Brain microvascular endothelial cell (primary cell): Measurements from ENCODE around the gene GLS.

Experiments
- DNase-seq: peaks from one replicate; pipeline ENCODE4 v3.0.0-alpha.2; 2020
- H3K27ac ChIP-seq: fragments of 250-450 bp; sonication (Bioruptor Pico); 2 replicates; pipeline ENCODE4 v1.5.1; 2020; ENCODE audit warnings: mild to moderate bottlenecking, moderate library complexity
- H3K27me3 ChIP-seq: fragments of 250-450 bp; sonication (Bioruptor Pico); replicated peaks from 2 replicates; pipeline ENCODE4 v1.5.1; 2020; ENCODE audit warnings: mild to moderate bottlenecking
- H3K36me3 ChIP-seq: fragments of 250-450 bp; sonication (Bioruptor Pico); replicated peaks from 2 replicates; pipeline ENCODE4 v1.5.1; 2020; ENCODE audit warnings: mild to moderate bottlenecking
- H3K4me3 ChIP-seq: 2 replicates; pipeline ENCODE4 v1.5.1; 2011; ENCODE audit warnings: low read depth, mild to moderate bottlenecking, control low read depth, low read length, moderate library complexity
- in situ Hi-C: cut with HindIII; loops from 2 replicates; pipeline ENCODE4 v1.10.0; 2017; ENCODE audit warnings: low sequenced_read_pairs, low pct_ligation_motif_present
- TF ChIP-seq, protein P1 (sequence below): IDR thresholded peaks from 2 replicates; pipeline ENCODE4 v1.5.1; 2011; ENCODE audit warnings: low read depth, mild to moderate bottlenecking, moderate library complexity, low read length, control low read depth, inconsistent platforms; ENCODE audit errors: missing control alignments

The GLS gene

DNA sequence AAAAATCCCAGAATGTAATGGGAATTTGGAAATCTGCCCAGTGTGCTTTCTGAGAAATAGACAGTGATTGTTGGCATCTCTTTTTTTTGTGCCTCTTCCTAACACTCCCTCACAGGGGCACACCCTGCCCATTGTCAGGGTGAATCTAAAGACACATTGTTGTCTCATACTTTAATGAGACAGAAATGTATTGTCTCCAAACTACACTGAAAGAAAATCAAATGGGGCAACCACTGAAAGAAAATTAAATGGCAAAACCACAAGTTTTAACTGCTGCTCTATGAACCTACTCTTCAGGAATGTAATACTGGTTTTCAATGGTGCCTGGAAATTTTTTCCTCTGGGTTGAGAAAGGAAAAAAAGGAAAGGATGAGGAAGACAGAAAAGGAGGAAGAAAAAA, 43.2 kb upstream of the GLS start:
- H3K36me3 ChIP-seq, result no peaks in the 10 kb centered on the region
- in situ Hi-C loops, result no loop called here
- TF ChIP-seq, protein P1, sequence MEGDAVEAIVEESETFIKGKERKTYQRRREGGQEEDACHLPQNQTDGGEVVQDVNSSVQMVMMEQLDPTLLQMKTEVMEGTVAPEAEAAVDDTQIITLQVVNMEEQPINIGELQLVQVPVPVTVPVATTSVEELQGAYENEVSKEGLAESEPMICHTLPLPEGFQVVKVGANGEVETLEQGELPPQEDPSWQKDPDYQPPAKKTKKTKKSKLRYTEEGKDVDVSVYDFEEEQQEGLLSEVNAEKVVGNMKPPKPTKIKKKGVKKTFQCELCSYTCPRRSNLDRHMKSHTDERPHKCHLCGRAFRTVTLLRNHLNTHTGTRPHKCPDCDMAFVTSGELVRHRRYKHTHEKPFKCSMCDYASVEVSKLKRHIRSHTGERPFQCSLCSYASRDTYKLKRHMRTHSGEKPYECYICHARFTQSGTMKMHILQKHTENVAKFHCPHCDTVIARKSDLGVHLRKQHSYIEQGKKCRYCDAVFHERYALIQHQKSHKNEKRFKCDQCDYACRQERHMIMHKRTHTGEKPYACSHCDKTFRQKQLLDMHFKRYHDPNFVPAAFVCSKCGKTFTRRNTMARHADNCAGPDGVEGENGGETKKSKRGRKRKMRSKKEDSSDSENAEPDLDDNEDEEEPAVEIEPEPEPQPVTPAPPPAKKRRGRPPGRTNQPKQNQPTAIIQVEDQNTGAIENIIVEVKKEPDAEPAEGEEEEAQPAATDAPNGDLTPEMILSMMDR, result no peak
- peak overlapping the region; percentile 44 for H3K27ac ChIP-seq
- no peak overlapping the region for H3K4me3 ChIP-seq
- no peak for DNase-seq
- no peaks in the 10 kb centered on the region for H3K27me3 ChIP-seq

DNA sequence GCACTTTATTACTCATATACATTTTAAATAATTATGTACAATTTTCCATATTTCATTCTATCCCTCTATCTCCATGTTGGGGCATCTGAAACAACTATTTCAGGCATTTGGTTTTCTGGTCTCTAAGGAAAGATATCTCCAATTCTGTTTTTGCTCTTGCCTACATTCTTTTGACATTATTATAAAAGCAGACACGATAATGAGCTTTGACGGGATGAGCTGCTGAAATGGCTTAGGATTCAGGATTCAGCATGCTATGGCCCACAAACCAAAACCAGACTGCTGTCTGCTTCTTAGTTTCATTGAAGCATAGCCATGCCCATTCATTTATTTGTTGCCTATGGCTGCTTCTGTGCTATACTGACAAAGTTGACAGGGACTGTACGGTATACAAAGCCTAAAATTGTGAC, 42.7 kb upstream of the GLS start:
- TF ChIP-seq, protein P1, result no peak
- in situ Hi-C loops, result no loop called here
- no peaks in the 10 kb centered on the region for H3K27me3 ChIP-seq
- no peak overlapping the region for H3K4me3 ChIP-seq
- peak overlapping the region; percentile 44 for H3K27ac ChIP-seq
- H3K36me3 ChIP-seq, result no peaks in the 10 kb centered on the region
- DNase-seq, result no peak

DNA sequence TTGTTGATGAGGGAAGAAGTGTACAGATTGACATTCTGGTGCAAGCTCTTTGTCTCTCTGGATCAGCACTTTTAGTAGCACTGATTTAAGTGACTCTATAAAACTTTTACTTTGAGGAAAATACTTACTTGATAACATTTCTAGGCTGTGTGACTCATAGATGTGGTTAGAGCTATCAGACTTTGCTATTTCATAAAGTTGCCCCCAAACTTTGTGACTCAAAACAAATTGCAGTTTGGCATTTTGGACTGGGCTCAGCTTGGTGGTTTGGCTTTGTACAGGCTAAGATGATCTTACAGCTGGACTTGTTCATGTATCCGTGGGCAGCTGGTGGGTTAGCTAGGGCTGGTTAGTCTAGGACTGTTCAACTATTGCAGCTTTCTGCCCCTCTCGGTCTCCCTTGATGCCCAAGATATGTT, 42.1 kb upstream of the GLS start:
- no peak overlapping the region for H3K4me3 ChIP-seq
- H3K36me3 ChIP-seq, result no peaks in the 10 kb centered on the region
- no peaks in the 10 kb centered on the region for H3K27me3 ChIP-seq
- peak; percentile 74 for DNase-seq
- peak overlapping the region; percentile 44 for H3K27ac ChIP-seq
- in situ Hi-C loops, result no loop called here
- TF ChIP-seq, protein P1, result no peak

DNA sequence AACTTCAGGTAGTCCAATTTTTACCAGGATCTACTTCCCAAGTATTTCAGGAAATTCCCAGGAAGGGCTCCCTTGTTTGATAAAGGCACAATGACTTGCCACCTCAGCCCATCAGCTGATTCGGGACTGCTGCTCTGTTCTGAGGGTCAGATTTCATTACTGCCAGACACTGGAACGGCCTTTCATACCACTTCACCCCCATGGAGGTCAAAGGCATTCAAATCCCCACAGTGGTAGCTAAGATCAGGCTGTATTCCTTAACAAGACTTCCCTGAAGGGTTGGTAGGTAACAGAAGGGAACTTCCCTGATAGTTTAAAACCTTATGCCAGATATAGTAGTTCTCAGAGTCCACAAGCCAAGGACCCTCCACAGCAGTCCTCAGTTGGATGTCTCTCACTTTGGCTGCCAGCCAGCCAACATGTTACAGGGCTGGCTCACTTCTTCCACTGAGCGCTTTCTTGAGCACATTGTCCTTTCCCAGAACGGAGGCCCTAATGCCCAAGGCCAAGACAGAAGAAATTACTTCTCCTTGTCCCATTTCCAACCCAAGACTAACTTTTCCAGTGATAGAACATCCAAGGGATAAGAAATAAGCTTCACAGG, 40.0 kb upstream of the GLS start:
- DNase-seq, result no peak
- Histone ChIP-seq H3K27me3 (no peaks in the 10 kb centered on the region), H3K36me3 (no peaks in the 10 kb centered on the region), H3K4me3 (no peak overlapping the region), H3K27ac (no peak overlapping the region)
- TF ChIP-seq, protein P1, result no peak
- in situ Hi-C loops, result no loop called here

DNA sequence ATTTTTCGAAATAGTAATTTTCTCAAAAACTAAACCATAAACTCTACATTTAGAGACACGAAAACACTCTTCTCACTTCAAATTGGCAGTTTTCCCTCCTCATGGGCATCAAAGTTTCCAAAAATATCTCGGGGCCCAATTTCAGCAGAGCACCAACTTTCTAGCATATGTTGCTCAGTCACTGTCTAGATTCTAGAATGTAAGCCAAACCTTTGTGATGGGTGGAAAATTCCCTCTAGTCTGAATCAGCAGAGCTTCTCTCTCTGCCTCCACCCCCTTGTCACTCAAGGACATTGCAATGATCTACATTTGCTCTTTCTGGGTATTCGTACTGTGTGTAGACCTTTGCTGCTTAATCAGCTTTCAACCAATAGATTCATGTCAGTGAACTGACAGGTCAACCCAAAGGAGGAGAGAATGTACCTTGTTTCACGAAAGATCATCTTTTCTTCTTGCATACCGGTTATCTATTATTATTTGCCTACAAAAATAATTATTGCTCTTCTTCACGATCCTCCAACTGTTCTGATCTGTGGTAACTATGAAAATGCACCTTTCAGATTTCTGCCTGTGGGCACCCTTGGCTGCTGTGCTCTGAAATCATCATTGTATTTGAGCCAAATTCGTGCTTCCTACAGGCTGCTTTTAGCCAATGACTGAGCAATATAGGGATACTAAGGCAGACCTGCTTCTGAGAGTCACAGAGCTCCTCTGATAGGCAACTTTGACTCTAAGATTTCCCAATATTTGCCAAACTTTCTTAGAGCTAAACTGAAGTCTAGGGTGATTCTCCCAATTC, 38.7 kb upstream of the GLS start:
- H3K36me3 ChIP-seq, result no peaks in the 10 kb centered on the region
- in situ Hi-C loops, result no loop called here
- no peak for DNase-seq
- H3K27me3 ChIP-seq, result no peaks in the 10 kb centered on the region
- no peak overlapping the region for H3K27ac ChIP-seq
- H3K4me3 ChIP-seq, result no peak overlapping the region
- TF ChIP-seq, protein P1, result no peak
